ENCODE measurements around the gene GNAI1. TPM values are rescaled to one million over a fixed set of nuclear protein-coding genes. Genes with fewer than 3 reads are reported as not detected.

The GNAI1 gene
- total RNA-seq, 2 experiments from 2014 or later, result 2.3 to 2.4 TPM

- no peaks in the 10 kb centered on the region for H3K9me3 Mint-ChIP-seq
- peaks cover 22% of the 10 kb centered on the region for H3K4me1 Mint-ChIP-seq (ENCODE audit: low read depth)
- intact Hi-C loops (cut with micrococcal nuclease), result no loop called here
- no peak overlapping the region for H3K27ac Mint-ChIP-seq
- no peak for DNase-seq
- no peak overlapping the region for H3K4me3 Mint-ChIP-seq
- no peaks in the 10 kb centered on the region for H3K36me3 Mint-ChIP-seq (ENCODE audit: low read depth)
- H3K27me3 Mint-ChIP-seq (ENCODE audit: low read depth), result no peaks in the 10 kb centered on the region
- CTCF ChIA-PET, result no interaction called here
These were observed 28.0 kb upstream of the GNAI1 start for GRCh38 chr7:80106498-80107113.

GRCh38 chr7:80107278-80107677 is 27.4 kb upstream of the GNAI1 start:
- intact Hi-C loops (cut with micrococcal nuclease), result no loop called here
- no peak for DNase-seq
- CTCF ChIA-PET, result no interaction called here
- H3K4me3 Mint-ChIP-seq, result no peak overlapping the region
- H3K4me1 Mint-ChIP-seq (ENCODE audit: low read depth), result peaks cover 22% of the 10 kb centered on the region
- no peaks in the 10 kb centered on the region for H3K27me3 Mint-ChIP-seq (ENCODE audit: low read depth)
- no peaks in the 10 kb centered on the region for H3K36me3 Mint-ChIP-seq (ENCODE audit: low read depth)
- H3K9me3 Mint-ChIP-seq, result no peaks in the 10 kb centered on the region
- no peak overlapping the region for H3K27ac Mint-ChIP-seq

GRCh38 chr7:80110376-80110775 is 24.3 kb upstream of the GNAI1 start:
- Mint-ChIP-seq H3K4me3 (no peak overlapping the region), H3K27me3 (ENCODE audit: low read depth) (no peaks in the 10 kb centered on the region), H3K9me3 (no peaks in the 10 kb centered on the region), H3K27ac (no peak overlapping the region), H3K4me1 (ENCODE audit: low read depth) (peaks cover 19% of the 10 kb centered on the region), H3K36me3 (ENCODE audit: low read depth) (no peaks in the 10 kb centered on the region)
- intact Hi-C loops (cut with micrococcal nuclease), result no loop called here
- no peak for DNase-seq
- CTCF ChIA-PET, result interaction anchor here (1.4 kb wide), 1 partner anchor 10 kb away, joined by 3 read pairs; no protein-coding TSS in a partner anchor

GRCh38 chr7:80114159-80114558 is 20.5 kb upstream of the GNAI1 start:
- H3K9me3 Mint-ChIP-seq, result no peaks in the 10 kb centered on the region
- no peak for DNase-seq
- H3K4me1 Mint-ChIP-seq (ENCODE audit: low read depth), result no peaks in the 10 kb centered on the region
- H3K36me3 Mint-ChIP-seq (ENCODE audit: low read depth), result no peaks in the 10 kb centered on the region
- peaks cover 3% of the 10 kb centered on the region for H3K27me3 Mint-ChIP-seq (ENCODE audit: low read depth)
- intact Hi-C loops (cut with micrococcal nuclease), result no loop called here
- no peak overlapping the region for H3K4me3 Mint-ChIP-seq
- CTCF ChIA-PET, result no interaction called here
- H3K27ac Mint-ChIP-seq, result no peak overlapping the region

- H3K36me3 Mint-ChIP-seq (ENCODE audit: low read depth), result no peaks in the 10 kb centered on the region
- peaks cover 7% of the 10 kb centered on the region for H3K27me3 Mint-ChIP-seq (ENCODE audit: low read depth)
- intact Hi-C loops (cut with micrococcal nuclease), result no loop called here
- H3K4me3 Mint-ChIP-seq, result no peak overlapping the region
- no peaks in the 10 kb centered on the region for H3K4me1 Mint-ChIP-seq (ENCODE audit: low read depth)
- no peaks in the 10 kb centered on the region for H3K9me3 Mint-ChIP-seq
- no peak overlapping the region for H3K27ac Mint-ChIP-seq
- CTCF ChIA-PET, result interaction anchor here (0.6 kb wide), 1 partner anchor 529 kb away, joined by 3 read pairs; no protein-coding TSS in a partner anchor
- DNase-seq, result no peak
These were observed 9.9 kb upstream of the GNAI1 start for GRCh38 chr7:80124526-80125264.

GRCh38 chr7:80127412-80128160 is 7.0 kb upstream of the GNAI1 start:
- no peaks in the 10 kb centered on the region for H3K36me3 Mint-ChIP-seq (ENCODE audit: low read depth)
- H3K4me1 Mint-ChIP-seq (ENCODE audit: low read depth), result no peaks in the 10 kb centered on the region
- no peak for DNase-seq
- H3K27me3 Mint-ChIP-seq (ENCODE audit: low read depth), result peaks cover 11% of the 10 kb centered on the region
- H3K4me3 Mint-ChIP-seq, result no peak overlapping the region
- H3K9me3 Mint-ChIP-seq, result no peaks in the 10 kb centered on the region
- intact Hi-C loops (cut with micrococcal nuclease), result no loop called here
- H3K27ac Mint-ChIP-seq, result no peak overlapping the region
- CTCF ChIA-PET, result interaction anchor here (1.1 kb wide), 1 partner anchor 8 kb away, joined by 3 read pairs; no protein-coding TSS in a partner anchor

GRCh38 chr7:80128918-80129317 is 5.7 kb upstream of the GNAI1 start:
- H3K4me1 Mint-ChIP-seq (ENCODE audit: low read depth), result peaks cover 9% of the 10 kb centered on the region
- H3K4me3 Mint-ChIP-seq, result no peak overlapping the region
- no peak for DNase-seq
- intact Hi-C loops (cut with micrococcal nuclease), result no loop called here
- no peaks in the 10 kb centered on the region for H3K9me3 Mint-ChIP-seq
- no peak overlapping the region for H3K27ac Mint-ChIP-seq
- H3K27me3 Mint-ChIP-seq (ENCODE audit: low read depth), result peaks cover 24% of the 10 kb centered on the region
- CTCF ChIA-PET, result no interaction called here
- no peaks in the 10 kb centered on the region for H3K36me3 Mint-ChIP-seq (ENCODE audit: low read depth)

- Mint-ChIP-seq H3K4me1 (ENCODE audit: low read depth) (peaks cover 14% of the 10 kb centered on the region), H3K27me3 (ENCODE audit: low read depth) (peaks cover 29% of the 10 kb centered on the region), H3K9me3 (no peaks in the 10 kb centered on the region), H3K27ac (no peak overlapping the region), H3K36me3 (ENCODE audit: low read depth) (no peaks in the 10 kb centered on the region), H3K4me3 (no peak overlapping the region)
- intact Hi-C loops (cut with micrococcal nuclease), result loop anchor here (10.0 kb wide), 1 partner anchor 525 kb away; no protein-coding TSS in a partner anchor
- CTCF ChIA-PET, result no interaction called here
- no peak for DNase-seq
These were observed 4.8 kb upstream of the GNAI1 start for GRCh38 chr7:80129785-80130184.

GRCh38 chr7:80131675-80132435 is 2.8 kb upstream of the GNAI1 start:
- H3K4me3 Mint-ChIP-seq, result no peak overlapping the region
- peaks cover 25% of the 10 kb centered on the region for H3K4me1 Mint-ChIP-seq (ENCODE audit: low read depth)
- H3K27me3 Mint-ChIP-seq (ENCODE audit: low read depth), result peaks cover 38% of the 10 kb centered on the region
- no peak overlapping the region for H3K27ac Mint-ChIP-seq
- DNase-seq, result no peak
- intact Hi-C loops (cut with micrococcal nuclease), result loop anchor here (2.0 to 10.0 kb wide), 3 partner anchors 157 to 523 kb away; no protein-coding TSS in a partner anchor
- CTCF ChIA-PET, result interaction anchor here (0.6 kb wide), 1 partner anchor 325 kb away, joined by 5 read pairs; no protein-coding TSS in a partner anchor
- H3K9me3 Mint-ChIP-seq, result no peaks in the 10 kb centered on the region
- H3K36me3 Mint-ChIP-seq (ENCODE audit: low read depth), result no peaks in the 10 kb centered on the region

GRCh38 chr7:80132594-80132993 is 2.0 kb upstream of the GNAI1 start:
- DNase-seq, result no peak
- Mint-ChIP-seq H3K9me3 (no peaks in the 10 kb centered on the region), H3K27ac (no peak overlapping the region), H3K36me3 (ENCODE audit: low read depth) (no peaks in the 10 kb centered on the region), H3K4me3 (no peak overlapping the region), H3K27me3 (ENCODE audit: low read depth) (peaks cover 41% of the 10 kb centered on the region), H3K4me1 (ENCODE audit: low read depth) (peaks cover 27% of the 10 kb centered on the region)
- CTCF ChIA-PET, result no interaction called here
- intact Hi-C loops (cut with micrococcal nuclease), result loop anchor here (2.0 to 10.0 kb wide), 3 partner anchors 156 to 522 kb away; no protein-coding TSS in a partner anchor

- H3K4me3 Mint-ChIP-seq, result peak overlapping the region; percentile 72
These were observed 1.1 kb upstream of the GNAI1 start for GRCh38 chr7:80133361-80134114.

More at GRCh38 chr7:80133361-80134114, 1.1 kb upstream of the GNAI1 start:
- intact Hi-C loops (cut with micrococcal nuclease), result loop anchor here (1.0 to 10.0 kb wide), 4 partner anchors 38 to 521 kb away; no protein-coding TSS in a partner anchor
- peaks cover 42% of the 10 kb centered on the region for H3K27me3 Mint-ChIP-seq (ENCODE audit: low read depth)
- CTCF ChIA-PET, result interaction anchor here (1.0 kb wide), 1 partner anchor 144 kb away, joined by 3 read pairs; no protein-coding TSS in a partner anchor
- DNase-seq, result peak; percentile 22
- peaks cover 30% of the 10 kb centered on the region for H3K4me1 Mint-ChIP-seq (ENCODE audit: low read depth)
- H3K27ac Mint-ChIP-seq, result no peak overlapping the region
- no peaks in the 10 kb centered on the region for H3K9me3 Mint-ChIP-seq
- no peaks in the 10 kb centered on the region for H3K36me3 Mint-ChIP-seq (ENCODE audit: low read depth)
